CMK (cell line): Measurements from ENCODE around the gene ZMYM4.

ENCODE experiments used
- DNase-seq: peaks from one replicate; pipeline ENCODE4 v3.0.0-alpha.2; 2010; ENCODE audit warnings: low read depth

ZMYM4 gene

GRCh38 chr1:35406103-35406502 lies 137.6 kb downstream of the ZMYM4 start:
- no peak for DNase-seq

- DNase-seq = no peak
Measured at GRCh38 chr1:35407743-35408142, 139.2 kb downstream of the ZMYM4 start.

- no peak for DNase-seq
Measured at GRCh38 chr1:35408925-35409324, 140.4 kb downstream of the ZMYM4 start.

GRCh38 chr1:35426097-35426586 lies 157.6 kb downstream of the ZMYM4 start:
- no peak for DNase-seq

- DNase-seq = no peak
Measured at GRCh38 chr1:35428360-35428759, 159.9 kb downstream of the ZMYM4 start.

- no peak for DNase-seq
Measured at GRCh38 chr1:35430762-35431161, 162.3 kb downstream of the ZMYM4 start.

- DNase-seq = no peak
Measured at GRCh38 chr1:35431173-35431599, 162.7 kb downstream of the ZMYM4 start.

GRCh38 chr1:35432231-35432630 lies 163.7 kb downstream of the ZMYM4 start:
- no peak for DNase-seq

GRCh38 chr1:35433714-35434113 lies 165.2 kb downstream of the ZMYM4 start:
- DNase-seq = no peak

- DNase-seq = no peak
Measured at GRCh38 chr1:35434703-35435102, 166.2 kb downstream of the ZMYM4 start.

- DNase-seq = no peak
Measured at GRCh38 chr1:35436078-35436477, 167.6 kb downstream of the ZMYM4 start.

GRCh38 chr1:35437200-35437599 lies 168.7 kb downstream of the ZMYM4 start:
- no peak for DNase-seq

GRCh38 chr1:35439626-35440025 lies 171.1 kb downstream of the ZMYM4 start:
- DNase-seq = no peak

- DNase-seq = no peak
Measured at GRCh38 chr1:35441926-35442579, 173.5 kb downstream of the ZMYM4 start.

- no peak for DNase-seq
Measured at GRCh38 chr1:35442734-35443133, 174.2 kb downstream of the ZMYM4 start.

GRCh38 chr1:35443768-35444518 lies 175.4 kb downstream of the ZMYM4 start:
- no peak for DNase-seq

- DNase-seq = no peak
Measured at GRCh38 chr1:35444519-35444774, 175.9 kb downstream of the ZMYM4 start.

GRCh38 chr1:35447278-35447677 lies 178.8 kb downstream of the ZMYM4 start:
- no peak for DNase-seq

- no peak for DNase-seq
Measured at GRCh38 chr1:35448344-35448801, 179.9 kb downstream of the ZMYM4 start.

- DNase-seq = no peak
Measured at GRCh38 chr1:35449334-35450008, 181.0 kb downstream of the ZMYM4 start.

- peak; percentile 49 for DNase-seq
Measured at GRCh38 chr1:35451125-35451528, 182.6 kb downstream of the ZMYM4 start.

- DNase-seq = no peak
Measured at GRCh38 chr1:35452106-35452774, 183.7 kb downstream of the ZMYM4 start.

- no peak for DNase-seq
Measured at GRCh38 chr1:35453031-35453430, 184.5 kb downstream of the ZMYM4 start.
